HG03575 (cell line): ENCODE results near the gene MYO15A.

Experiments
- ATAC-seq: cut with Tn5 transposase; IDR thresholded peaks from one replicate; pipeline ENCODE4 v1.9.1; 2021; ENCODE audit not compliant: unreplicated experiment, insufficient number of reproducible peaks, low FRiP score; ENCODE audit errors: extremely low read depth

Gene MYO15A

DNA sequence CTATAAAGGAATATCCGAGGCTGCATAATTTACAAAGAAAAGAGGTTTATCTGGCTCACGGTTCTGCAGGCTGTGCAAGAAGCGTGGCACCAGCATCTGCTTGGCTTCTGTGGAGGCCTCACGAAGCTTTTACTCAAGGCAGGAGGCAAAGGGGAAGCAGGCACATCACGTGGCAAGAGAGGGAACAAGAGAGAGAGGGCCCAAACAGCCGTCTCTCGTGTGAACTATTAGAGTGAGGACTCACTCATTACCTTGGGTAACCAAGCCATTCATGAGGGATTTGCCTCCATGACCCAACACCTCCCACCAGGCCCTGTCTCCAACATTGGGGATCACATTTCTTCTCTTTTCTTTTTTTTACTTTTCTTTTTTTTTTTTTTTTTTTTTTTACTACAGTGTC lies 67.6 kb downstream of the MYO15A start:
- no peak for ATAC-seq

DNA sequence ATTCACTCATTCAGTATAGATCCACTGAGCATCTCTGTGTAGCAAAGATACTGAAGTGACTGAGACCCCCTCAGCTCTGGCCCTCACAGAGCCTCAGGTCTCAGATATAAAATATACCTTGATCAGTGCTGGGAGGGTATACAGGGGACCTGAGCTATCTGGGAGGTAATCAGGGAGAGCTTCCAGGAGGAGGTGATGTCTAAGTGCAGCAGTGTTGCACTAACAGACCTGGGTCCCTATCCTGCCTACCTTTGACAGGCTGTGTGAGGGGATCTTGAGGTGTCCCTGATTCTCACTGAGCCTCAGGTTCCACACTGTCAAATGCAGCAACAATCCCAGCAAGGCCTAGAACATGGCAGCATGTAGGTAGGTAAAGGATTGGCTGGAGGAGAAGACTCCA lies 68.6 kb downstream of the MYO15A start:
- ATAC-seq: no peak

DNA sequence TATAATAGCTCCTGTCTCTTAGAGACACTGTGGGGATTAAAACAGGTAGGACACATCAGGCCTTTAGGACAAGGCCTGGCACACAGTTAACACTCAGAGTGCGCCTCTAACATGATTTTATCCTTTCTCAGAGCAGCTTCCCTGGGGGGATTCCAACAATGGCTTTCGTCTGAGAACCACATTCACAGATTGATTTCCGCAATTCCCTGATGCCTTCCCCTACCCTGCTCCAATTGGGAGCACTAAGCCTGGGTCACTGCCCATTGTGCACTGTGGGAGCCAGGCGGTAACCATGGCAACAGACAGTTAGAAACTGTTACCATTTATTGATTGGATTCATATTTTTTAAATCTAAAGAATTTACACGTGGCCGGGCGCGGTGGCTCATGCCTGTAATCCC lies 69.2 kb downstream of the MYO15A start:
- no peak for ATAC-seq

DNA sequence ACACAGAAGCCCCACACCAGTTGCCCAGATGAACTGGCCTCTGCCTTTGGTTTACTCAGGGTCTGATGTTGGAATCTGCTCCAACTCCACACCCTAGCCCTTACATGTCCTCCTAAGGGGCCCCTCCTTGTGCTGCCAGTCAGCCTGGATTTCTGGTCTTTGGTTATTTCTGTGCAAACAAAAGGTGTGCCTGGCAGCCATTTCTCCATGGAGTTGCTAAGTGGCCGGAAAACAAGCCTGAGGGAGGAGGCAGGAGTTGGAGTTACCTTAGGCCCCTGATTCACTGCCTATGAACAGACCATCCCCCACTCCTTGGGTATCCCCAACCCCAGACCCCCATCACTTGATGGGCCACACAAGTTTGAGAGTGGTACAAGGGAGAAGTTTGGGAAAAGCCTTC lies 70.6 kb downstream of the MYO15A start:
- no peak for ATAC-seq

DNA sequence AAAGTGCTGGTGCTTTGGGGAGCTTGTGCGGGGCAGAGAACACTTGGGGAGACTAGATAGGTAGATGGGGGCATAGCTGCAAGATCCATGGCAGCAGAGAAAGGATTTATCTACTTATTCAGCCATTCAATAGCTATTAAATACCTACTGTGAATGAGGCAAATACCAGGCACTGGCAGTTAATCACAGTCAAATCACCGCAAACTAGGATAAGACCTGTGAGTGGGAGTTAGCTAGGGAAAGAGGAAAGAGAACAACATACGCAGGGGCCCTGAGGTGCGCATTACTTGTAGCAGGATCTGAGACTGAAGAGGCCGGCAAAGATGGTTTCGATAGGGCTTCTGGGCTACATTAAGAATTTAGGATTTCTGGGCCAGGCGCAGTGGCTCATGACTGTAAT lies 71.2 kb downstream of the MYO15A start:
- ATAC-seq: no peak

DNA sequence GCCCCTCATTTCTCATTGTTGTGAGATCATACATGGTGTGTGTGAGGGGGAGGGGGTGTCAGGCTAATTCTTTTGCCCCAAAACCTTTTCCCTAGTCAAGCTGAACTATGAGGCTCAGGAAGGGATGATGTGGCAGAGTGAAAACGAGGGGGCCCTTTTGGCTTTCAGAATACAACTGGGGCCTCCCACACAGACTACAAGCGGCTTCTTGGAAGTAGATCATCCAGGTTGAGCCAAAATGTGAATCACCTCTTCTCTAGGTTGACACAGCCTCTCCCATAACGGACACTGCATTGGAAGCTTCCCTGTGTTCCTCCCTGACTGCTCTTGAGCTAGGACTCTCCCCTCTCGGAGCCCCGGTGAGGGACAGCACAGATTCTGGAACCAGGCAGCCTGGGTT lies 72.8 kb downstream of the MYO15A start:
- ATAC-seq: no peak

DNA sequence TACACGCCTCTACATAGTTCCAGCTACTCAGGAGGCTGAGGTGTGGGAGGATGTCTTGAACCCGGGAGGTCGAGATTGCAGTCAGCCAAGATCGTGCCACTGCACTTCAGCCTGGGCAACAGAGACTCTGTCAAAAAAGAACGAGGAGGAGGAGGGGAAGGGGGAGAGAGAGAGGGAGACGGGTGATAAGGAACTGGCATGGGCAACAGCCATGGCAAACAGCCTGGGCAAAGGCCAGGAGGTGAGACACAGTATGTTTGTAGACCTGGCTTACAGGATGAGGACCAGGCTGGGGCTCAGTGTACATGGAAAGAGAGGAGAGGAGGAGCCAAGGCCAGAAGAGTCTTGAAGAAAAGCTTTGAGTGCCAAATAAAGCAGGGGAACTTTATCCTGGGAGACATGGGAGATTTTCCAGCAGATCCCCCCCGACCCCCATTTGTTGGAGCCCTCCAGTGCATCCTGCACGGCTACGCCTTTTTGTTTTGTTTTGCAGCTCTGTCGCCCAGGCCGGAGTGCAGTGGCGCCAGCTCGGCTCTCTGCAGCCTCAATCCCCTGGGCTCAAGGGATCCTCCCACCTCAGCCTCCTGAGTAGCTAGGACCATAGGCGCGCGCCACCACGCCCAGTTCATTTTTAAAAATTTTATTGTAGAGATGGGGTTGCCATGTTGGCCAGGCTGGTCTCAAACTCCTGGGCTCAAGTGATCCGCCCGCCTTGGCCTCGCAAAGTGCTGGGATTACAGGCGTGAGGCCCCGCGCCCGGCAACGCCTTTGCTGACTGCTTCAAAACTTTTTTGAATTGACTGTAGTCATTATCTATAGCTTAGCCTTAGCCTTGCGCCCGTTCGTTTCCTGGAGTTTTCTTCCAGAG lies 73.8 kb downstream of the MYO15A start:
- ATAC-seq: no peak

DNA sequence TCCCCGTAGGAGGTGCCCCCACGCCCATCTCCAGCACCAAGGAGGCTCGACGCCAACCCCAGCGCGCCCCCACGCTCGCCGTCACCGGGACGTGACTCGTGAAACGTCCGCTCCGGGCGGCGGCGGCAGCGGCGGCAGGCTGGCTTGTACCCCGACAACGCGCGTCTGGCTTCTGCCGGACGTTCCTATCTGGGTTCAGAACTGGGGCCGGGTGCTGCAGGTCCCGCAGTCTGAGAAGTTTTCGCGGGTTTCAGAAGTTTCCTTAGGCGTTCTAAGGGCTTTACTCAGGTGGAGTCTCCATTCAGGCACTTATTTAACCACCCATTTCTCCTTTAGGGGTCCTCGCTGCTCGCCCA lies 74.4 kb downstream of the MYO15A start:
- peak; percentile 18 for ATAC-seq

DNA sequence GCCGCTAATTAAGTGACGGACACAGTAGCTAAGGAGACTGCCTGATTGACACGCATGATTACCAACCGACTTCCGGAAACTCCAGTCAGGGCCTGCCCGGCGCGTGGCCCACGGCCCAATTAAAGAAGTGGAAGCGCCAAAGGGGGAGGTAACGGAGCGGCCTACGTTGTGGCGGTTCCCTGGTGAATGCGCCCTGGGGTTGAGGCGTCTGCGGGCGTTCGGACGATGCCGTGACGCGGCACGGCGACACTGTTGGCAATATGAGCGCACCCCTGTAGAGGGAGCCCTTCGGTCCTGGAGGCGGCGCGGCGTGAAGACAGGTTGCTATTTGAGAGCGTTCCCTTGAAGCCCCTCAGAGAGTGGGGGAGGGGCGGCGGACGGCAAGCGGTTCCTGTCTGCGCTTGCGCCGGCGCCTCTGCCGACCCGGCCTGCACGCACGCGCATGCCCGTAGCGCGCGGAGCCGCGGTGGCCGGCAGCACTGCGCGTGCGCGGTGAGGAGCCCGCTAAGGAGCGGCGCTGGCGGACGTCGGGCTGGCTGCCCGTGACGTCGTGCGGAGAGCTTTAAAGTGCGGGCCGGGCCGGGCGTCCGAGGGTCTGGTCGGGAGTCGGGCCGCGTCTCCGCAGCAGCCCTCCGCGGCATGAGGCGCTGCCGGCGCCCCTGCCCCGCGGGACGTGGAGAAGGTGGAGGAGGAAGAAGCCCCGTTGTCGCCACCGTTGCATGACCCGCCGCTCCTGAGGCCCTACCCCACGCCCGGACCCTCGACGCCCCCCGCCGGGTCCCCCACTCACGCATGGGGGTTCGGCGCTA lies 75.0 kb downstream of the MYO15A start, which contains the start of gene ALKBH5:
TSS of gene ALKBH5 (plus strand) at position 495 of the 809 bp plus-strand sequence. CDS start 416 bp downstream, outside the sequence.
- peak; percentile 45 for ATAC-seq

DNA sequence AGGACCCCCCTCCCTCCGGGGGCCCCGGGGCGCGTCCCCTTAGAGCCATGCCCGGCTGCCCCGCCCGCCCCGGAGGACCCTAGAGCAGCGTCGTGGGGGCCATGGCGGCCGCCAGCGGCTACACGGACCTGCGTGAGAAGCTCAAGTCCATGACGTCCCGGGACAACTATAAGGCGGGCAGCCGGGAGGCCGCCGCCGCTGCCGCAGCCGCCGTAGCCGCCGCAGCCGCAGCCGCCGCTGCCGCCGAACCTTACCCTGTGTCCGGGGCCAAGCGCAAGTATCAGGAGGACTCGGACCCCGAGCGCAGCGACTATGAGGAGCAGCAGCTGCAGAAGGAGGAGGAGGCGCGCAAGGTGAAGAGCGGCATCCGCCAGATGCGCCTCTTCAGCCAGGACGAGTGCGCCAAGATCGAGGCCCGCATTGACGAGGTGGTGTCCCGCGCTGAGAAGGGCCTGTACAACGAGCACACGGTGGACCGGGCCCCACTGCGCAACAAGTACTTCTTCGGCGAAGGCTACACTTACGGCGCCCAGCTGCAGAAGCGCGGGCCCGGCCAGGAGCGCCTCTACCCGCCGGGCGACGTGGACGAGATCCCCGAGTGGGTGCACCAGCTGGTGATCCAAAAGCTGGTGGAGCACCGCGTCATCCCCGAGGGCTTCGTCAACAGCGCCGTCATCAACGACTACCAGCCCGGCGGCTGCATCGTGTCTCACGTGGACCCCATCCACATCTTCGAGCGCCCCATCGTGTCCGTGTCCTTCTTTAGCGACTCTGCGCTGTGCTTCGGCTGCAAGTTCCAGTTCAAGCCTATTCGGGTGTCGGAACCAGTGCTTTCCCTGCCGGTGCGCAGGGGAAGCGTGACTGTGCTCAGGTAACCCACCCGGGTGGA lies 75.8 kb downstream of the MYO15A start:
- no peak for ATAC-seq

DNA sequence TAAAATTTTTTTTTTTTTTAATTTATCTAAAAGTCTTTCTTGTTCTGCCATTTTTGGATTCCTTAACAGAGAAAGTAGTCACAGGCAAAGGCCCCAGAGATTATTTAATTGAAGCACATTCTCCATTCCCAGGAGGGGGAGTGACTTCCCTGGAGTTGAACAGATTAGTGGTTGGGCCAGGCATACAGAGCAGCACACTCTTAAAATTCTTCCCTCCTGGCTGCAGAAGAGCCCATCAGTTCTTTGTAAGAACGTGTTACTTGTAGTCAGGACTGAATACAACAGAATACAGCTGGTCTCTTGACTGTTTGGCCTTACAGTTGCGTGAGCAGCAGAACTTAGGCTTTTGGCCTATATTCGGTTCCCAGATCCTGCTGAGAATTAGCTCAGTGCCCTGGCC lies 76.8 kb downstream of the MYO15A start:
- no peak for ATAC-seq

DNA sequence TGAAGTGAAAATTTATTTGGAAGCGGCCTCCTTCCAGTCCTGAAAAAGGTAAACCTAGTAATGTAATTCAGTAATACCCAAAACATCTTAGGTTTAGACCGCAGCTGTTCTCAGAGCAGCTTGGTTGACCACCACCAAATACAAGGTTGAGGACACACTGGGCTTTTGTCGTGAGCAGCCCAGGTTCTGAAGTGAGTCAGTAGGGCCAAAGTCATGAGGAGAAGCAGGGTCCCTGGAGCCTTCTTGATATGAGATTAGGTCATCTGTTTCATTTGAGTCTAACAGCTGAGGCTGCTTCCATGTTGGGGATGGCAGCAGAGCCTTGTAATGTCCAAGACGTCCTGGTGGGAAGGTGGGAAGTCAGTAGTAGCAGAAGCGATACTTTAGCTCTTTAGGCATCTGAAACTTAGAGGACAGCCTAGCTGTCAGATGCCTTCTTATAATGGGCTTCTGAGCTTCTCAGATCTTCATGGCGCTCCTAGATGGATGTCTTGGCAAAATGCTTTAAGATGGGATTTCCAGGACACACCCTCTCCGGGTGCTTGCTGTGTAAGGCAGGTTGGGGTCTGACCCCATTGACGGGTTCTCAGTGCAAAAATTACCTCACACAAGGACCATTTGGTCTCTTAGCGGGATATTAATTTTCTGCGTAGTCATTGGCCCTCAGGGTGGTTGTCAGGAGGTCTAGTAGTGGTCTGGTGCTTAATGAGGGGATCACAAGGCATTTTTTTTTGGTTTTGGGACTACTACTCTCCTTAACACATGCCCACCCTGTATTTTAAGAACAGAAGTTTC lies 77.5 kb downstream of the MYO15A start:
- ATAC-seq: no peak

DNA sequence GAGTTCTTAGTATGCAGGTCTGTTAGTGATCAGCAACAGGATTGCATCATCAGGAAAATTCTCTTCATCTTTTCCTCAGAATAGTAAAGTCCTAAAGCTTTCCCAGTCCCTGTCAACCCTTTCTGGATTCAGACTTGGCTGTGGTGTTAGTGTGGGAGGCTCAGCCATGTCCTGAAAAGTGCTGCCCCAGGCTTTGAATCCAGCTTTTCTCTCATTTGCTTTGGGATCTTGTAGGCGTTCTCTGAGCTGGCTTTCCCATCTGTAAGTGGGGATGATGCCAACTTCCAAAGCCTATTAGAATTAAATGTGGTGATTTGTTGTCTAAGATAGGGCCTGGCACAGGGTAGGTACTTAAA lies 78.0 kb downstream of the MYO15A start:
- ATAC-seq: no peak

DNA sequence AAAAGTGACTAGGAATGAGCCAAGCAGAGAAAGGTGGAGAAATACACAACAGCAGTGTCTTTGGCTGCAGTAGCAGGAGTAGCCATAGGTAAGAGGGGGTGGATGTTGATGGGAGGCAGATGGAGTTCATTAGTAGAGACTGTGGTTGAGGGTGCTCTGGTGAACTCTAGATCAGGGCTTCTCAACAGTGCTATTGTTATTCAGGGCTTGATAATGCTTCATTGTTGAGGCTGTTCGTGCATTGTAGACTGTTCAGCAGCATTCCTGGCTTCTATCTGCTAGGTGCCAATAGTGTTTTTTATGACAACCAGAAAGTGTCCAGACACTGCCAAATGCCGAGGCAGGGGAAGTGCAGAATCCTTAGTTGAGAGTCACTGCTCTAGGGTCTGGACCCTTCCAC lies 78.7 kb downstream of the MYO15A start:
- no peak for ATAC-seq

DNA sequence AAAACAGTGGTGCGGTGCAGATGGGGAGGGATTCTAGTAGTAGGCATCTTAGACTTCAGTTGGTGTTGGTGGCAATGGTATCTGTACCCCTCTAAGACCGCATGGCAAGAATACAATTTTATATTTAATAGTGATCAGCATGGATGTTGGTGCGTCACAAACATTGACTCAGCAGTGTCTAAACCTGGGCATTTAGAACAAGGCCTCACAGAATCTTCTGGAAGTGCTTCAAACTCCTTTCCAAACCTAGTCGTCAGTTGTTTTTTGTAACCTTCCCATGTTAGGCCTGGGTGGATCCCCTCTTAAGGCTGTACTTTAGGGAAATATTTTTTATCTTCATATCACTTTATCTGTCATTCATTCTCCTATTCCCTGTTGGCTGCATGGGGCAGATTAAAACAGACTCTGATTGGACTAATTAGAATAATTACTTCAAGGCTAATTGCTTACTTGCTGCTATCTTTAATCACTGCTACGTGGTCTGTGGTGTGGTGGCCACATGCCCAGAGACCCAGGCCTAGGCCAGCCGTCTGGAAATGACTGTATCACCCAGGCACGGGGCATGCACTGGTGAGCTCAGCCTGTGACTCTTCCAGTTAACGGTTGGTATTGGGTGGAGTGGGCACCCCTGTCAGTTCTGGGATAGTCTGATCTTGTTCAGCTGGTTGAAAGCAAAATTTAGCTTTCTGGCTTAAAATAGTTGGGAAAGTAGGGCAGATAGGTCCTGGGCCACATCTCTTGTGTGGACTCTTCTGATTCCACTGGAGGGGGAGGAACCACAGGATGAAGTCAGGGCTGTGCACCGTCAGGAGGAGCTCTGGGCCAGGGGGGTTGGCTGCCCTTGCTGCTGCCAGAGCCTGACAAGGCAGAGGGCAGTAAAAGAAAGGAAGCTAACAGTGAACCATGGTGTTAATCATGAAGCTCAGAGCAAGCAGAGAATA lies 79.5 kb downstream of the MYO15A start:
- ATAC-seq: no peak

DNA sequence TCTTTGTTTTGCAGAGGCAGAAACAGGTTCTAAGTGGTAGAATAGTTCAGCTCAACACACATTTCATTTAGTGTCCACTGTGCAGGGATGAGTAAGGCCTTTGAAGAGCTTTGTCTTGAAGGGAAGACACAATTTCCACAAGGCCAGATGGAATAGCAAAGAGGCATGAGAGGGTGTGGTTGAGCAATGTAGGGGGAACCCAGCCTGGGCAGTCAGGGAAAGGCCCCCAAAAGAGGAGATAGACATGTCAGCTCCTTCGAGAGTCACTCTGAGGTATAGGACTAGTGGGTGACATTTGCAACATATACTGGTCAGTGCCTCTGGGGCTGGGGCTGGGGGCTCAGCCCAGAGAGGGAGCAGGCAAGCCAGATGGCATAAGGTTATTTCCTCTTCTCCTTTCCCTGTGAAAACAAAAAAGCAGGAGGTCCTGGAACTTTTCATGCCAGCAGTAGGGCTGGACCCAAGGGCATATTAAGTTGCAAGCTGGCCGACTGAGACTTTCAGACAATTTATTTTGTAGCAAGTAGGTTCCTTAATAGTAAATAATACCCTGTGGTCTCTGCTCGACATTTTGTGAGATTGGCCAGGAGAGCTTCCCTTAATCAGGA lies 82.2 kb downstream of the MYO15A start:
- ATAC-seq: no peak

DNA sequence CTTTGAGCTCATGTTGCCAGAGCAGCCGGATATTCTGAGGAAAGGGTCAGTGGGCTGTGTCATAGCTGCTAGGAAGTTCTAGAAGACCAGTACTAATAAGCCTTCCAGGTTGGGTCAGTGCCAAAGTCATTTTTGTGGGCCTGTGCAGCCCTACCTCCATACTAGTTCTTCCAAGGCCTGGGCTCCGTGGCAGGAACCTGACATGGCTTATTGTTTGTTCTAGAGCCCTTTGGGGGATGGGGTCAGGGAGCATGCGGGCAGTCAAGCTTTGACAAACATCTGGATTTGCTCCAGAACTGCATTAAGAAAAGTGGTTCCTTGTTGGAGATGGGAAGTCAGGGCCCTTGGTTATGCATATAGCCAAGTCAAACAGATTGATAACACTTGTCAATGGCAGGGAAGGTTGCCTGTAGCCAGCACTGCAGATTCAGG lies 82.7 kb downstream of the MYO15A start:
- no peak for ATAC-seq
